GM21526 (cell line): ENCODE results near the gene SLC39A10.
"Not testable (repeated sequence)": the region's sequence is repeated elsewhere in the genome, so short reads cannot be mapped to it uniquely, and the experiment has no call there.

Experiments used
- ATAC-seq: cut with Tn5 transposase; IDR thresholded peaks from one replicate; pipeline ENCODE4 v1.9.1; 2021; ENCODE audit warnings: moderate library complexity; ENCODE audit not compliant: unreplicated experiment, low FRiP score

SLC39A10 gene

GRCh38 chr2:195671563-195671962 is 14.5 kb downstream of the SLC39A10 start:
- no peak for ATAC-seq

GRCh38 chr2:195672674-195673073 is 15.6 kb downstream of the SLC39A10 start:
- ATAC-seq = no peak

GRCh38 chr2:195674491-195675221 is 17.6 kb downstream of the SLC39A10 start:
- ATAC-seq = no peak

GRCh38 chr2:195675783-195676427 is 18.9 kb downstream of the SLC39A10 start:
- no peak for ATAC-seq

- ATAC-seq = no peak
Measured at GRCh38 chr2:195677290-195677689, 20.3 kb downstream of the SLC39A10 start.

GRCh38 chr2:195677884-195678283 is 20.9 kb downstream of the SLC39A10 start:
- ATAC-seq = no peak

- ATAC-seq = no peak
Measured at GRCh38 chr2:195682077-195682476, 25.1 kb downstream of the SLC39A10 start.

GRCh38 chr2:195683174-195683573 is 26.1 kb downstream of the SLC39A10 start:
- no peak for ATAC-seq

GRCh38 chr2:195686564-195686963 is 29.5 kb downstream of the SLC39A10 start:
- no peak for ATAC-seq

- ATAC-seq = no peak
Measured at GRCh38 chr2:195687320-195688086, 30.5 kb downstream of the SLC39A10 start.

GRCh38 chr2:195692531-195692930 is 35.5 kb downstream of the SLC39A10 start:
- ATAC-seq = not testable (repeated sequence)

- ATAC-seq = no peak
Measured at GRCh38 chr2:195694553-195694952, 37.5 kb downstream of the SLC39A10 start.

GRCh38 chr2:195695002-195695631 is 38.1 kb downstream of the SLC39A10 start:
- no peak for ATAC-seq

GRCh38 chr2:195696012-195696411 is 39.0 kb downstream of the SLC39A10 start:
- ATAC-seq = no peak

GRCh38 chr2:195697681-195698220 is 40.7 kb downstream of the SLC39A10 start:
- ATAC-seq = no peak

GRCh38 chr2:195700480-195700879 is 43.5 kb downstream of the SLC39A10 start:
- ATAC-seq = no peak

- ATAC-seq = no peak
Measured at GRCh38 chr2:195706161-195706900, 49.3 kb downstream of the SLC39A10 start.

GRCh38 chr2:195709901-195710806 is 53.1 kb downstream of the SLC39A10 start:
- ATAC-seq = no peak

GRCh38 chr2:195711478-195711877 is 54.5 kb downstream of the SLC39A10 start:
- ATAC-seq = no peak
